ENCODE results near the gene PKD1L1. TPM values are rescaled to one million over a fixed set of nuclear protein-coding genes. Genes with fewer than 3 reads are reported as not detected.
A peak's percentile ranks its signal among the peaks of the same experiment; 100 is the strongest.

PKD1L1 gene
- total RNA-seq, 1 donor from 2014 or later = 0.20 TPM

- no peak for DNase-seq (ENCODE audit: low read depth in 2 of 2)
These were observed 206.3 kb downstream of the PKD1L1 start for GRCh38 chr7:47741984-47742383.

- DNase-seq (ENCODE audit: low read depth in 2 of 2) = peak in 1 of 2 donors; percentile 55
These were observed 208.4 kb downstream of the PKD1L1 start for GRCh38 chr7:47739891-47740290.

DNA sequence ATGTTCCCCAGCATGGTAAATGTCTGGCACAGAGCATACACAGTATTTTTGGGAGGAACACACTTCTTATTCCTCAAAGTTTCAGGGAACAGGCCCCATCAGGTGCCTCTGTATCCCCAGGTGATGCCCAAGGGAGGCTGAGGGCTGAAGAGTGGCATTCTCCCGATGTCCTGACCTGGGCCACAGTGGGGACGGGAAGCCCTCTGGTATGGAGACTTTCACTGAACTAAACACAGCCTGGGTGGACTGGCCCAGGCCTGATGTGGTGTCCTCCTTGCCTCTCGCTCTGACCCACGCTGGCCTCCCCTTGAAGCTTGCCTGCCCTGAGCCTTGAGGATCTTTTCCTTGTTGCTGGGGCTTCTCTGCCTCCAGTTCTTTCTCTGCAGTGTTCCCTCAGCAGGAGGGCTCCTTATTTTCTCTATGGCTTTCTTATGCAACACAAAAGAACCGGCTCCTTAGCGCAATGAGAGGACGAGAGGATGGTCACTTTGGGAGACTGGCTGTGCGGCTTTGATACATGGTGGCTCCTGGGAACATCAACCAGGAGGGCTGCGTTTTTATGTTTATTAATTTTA, 208.9 kb downstream of the PKD1L1 start:
- DNase-seq (ENCODE audit: low read depth in 2 of 2) = no peak

GRCh38 chr7:47738563-47739166, 209.6 kb downstream of the PKD1L1 start:
- DNase-seq (ENCODE audit: low read depth in 2 of 2) = no peak

GRCh38 chr7:47737601-47738000, 210.7 kb downstream of the PKD1L1 start:
- no peak for DNase-seq (ENCODE audit: low read depth in 2 of 2)

DNA sequence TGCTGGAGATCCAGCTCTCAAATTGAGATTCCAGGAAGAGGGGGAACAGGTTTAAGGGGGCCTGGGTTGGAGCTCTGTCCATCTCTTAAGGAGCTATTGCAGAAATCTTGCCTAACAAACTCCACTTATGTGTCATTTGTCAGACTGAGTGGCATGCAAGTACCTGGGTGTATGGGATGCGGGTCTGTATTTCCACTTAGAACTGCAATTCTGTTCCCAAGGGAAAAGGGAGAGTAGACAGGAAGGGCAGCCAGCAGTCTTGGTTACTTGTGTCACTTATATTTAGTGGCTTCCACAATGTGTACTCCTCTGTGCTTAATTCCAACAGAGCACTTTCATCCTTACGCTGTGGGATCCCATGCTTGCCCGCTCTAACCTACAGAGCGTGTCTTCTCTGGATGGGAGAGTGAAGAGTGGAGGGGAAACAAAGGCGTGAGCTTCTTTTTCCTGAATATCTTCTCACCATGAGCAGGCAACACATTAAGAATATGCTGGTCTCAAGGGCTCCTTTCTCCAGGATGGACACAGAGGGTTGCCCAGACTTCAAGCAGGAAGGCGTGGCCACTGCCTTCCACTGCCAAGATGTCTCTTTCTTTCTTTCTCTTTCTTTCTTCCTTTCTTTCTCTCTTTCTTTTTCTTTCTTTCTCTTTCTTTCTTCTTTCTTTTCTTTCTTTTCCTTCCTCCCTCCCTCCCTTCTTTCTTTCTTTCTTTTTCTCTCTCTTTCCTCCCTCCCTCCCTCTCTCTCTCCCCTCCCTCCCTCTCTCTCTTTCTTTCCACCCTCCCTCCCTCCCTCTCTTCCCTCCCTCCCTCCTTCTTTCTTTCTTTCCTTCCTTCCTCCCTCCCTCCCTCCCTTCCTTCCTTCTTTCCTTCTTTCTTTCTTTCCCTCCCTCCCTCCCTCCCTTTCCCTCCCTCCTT, 212.6 kb downstream of the PKD1L1 start:
- DNase-seq (ENCODE audit: low read depth in 2 of 2) = no peak

DNA sequence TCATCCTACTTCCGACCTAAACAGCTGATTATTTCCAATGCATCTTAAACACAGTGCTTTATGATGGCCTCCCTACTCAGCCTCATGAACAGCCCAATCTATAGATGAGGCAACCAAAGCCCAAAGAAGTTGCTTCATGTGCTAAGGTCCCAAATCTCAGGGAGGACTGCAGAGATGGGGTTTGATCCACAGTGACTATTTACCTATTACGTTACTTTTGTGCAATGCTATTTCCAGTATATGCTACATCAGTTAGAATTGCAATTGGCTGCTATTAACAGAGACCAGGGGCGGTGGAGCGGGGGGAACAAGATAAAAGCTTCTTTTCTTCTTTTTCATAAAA, 213.3 kb downstream of the PKD1L1 start:
- no peak for DNase-seq (ENCODE audit: low read depth in 2 of 2)

- no peak for DNase-seq (ENCODE audit: low read depth in 2 of 2)
These were observed 213.8 kb downstream of the PKD1L1 start for GRCh38 chr7:47734287-47734948.

GRCh38 chr7:47730142-47730541, 218.1 kb downstream of the PKD1L1 start:
- DNase-seq (ENCODE audit: low read depth in 2 of 2) = peak in 1 of 2 donors; percentile 72

DNA sequence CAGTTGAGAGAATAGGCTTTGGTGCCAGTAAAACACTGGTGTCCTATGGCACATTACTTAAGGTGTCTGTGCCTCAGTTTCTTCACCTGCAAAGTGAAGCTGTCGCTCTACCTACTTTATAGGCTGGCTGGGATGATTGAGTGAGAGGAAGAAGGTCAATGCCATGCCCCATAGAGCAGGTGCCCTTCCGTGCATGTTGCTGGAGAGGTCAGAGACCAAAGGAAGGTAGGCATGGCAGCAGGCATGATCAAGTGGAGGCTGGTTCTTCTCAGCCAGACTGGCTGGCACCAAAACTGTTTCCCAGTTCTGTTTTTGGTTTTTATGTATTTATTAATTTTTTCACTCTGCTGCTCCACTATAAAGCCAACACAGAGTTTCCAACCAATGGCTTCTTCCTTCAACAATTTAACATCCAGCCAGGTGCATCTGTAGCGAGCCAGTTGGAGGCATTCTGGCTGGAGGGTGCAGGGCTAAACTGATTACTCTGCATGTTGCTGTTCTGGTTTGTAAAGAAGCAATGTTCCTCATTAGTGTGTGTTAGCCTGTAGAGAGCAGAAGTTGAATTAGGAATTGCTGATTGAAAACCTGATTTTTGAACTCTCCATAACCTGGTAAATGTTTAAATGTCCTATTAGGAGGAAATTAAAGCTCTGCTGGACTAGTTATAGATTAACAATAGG, 222.1 kb downstream of the PKD1L1 start:
- no peak for DNase-seq (ENCODE audit: low read depth in 2 of 2)

GRCh38 chr7:47725031-47725780, 223.1 kb downstream of the PKD1L1 start:
- peak; percentile 64 for DNase-seq (ENCODE audit: low read depth in 2 of 2)

Other genes with a start within 250 kb of the PKD1L1 start
- gene HUS1, start 31.1 kb upstream of the PKD1L1 start, total RNA-seq = 6.8 and 9.5 TPM in 2 replicates
- not detected in 2 replicates for gene SUN3, start 80.6 kb upstream of the PKD1L1 start, total RNA-seq
- not detected in 2 replicates for gene C7orf57, start 87.1 kb upstream of the PKD1L1 start, total RNA-seq
- 7.9 and 8.1 TPM in 2 replicates for gene UPP1, start 140.8 kb upstream of the PKD1L1 start, total RNA-seq
- gene ABCA13, start 223.0 kb upstream of the PKD1L1 start, total RNA-seq = under 0.01 TPM in 1 of 2 replicates, not detected in the other

All from lung microvascular endothelial cell (primary cell).